ENCODE data around the gene CD36.

- TF ChIP-seq POLR2A (IDR thresholded peaks at IDR 0.05) (no peak), CTCF (IDR thresholded peaks at IDR 0.05) (no peak), EP300 (IDR thresholded peaks at IDR 0.05) (no peak)
Measured at GRCh38 chr7:80636709-80637108, 1.7 kb upstream of the CD36 start.
